ENCODE measurements around the gene DFFA.
A peak's percentile ranks its signal among the peaks of the same experiment; 100 is the strongest.
"Not testable (repeated sequence)": the region's sequence is repeated elsewhere in the genome, so short reads cannot be mapped to it uniquely, and the experiment has no call there.

Gene DFFA

DNA sequence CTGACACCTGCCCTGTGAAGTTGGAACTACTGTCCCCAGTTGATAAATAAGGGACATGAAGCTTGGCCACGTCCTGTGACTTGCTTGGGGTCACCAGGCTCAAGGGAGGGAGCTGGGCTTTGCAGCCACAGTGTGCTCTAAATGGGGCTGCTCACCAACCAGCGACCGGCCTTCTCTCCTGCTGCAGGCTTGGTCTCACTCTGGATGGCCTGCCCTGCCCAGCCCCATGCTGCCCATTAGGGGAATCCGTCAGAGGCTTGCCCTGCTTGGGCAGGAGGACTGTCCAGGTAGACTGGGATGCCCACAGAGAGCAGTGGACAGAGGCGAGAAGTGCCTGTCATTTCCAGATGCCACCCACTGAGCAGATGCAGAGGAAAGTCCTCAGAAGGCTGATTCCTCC is 43.3 kb downstream of the DFFA start:
- DNase-seq: no peak
- H2BK120ac ChIP-seq (ENCODE audit: insufficient read depth, low read length, poor library complexity): no peak overlapping the region
- no peak overlapping the region for H4K91ac ChIP-seq (ENCODE audit: low read depth, low read length)

DNA sequence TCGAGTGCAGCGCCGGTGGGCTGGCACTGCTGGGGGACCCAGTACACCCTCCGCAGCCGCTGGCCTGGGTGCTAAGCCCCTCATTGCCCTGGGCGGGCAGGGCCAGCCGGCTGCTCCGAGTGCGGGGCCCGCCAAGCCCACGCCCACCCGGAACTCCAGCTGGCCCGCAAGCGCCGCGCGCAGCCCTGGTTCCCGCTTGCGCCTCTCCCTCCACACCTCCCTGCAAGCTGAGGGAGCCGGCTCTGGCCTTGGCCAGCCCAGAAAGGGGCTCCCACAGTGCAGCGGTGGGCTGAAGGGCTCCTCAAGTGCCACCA is 45.8 kb downstream of the DFFA start:
- not testable (repeated sequence) for H3K9me3 ChIP-seq (ENCODE audit: insufficient read depth, low read depth, low read length); H3K14ac ChIP-seq (ENCODE audit: low read length); H2BK12ac ChIP-seq (ENCODE audit: low read length); H3K27me3 ChIP-seq (ENCODE audit: insufficient read depth, low read length); H3K79me1 ChIP-seq (ENCODE audit: low read length); H4K12ac ChIP-seq (ENCODE audit: low read depth, low read length); H3K27ac ChIP-seq (ENCODE audit: low read depth, low read length); H2BK120ac ChIP-seq (ENCODE audit: insufficient read depth, low read length, poor library complexity); DNase-seq; H2BK5ac ChIP-seq (ENCODE audit: low read depth, low read length, poor library complexity); H3K4me3 ChIP-seq (ENCODE audit: low read depth, low read length); H3K4ac ChIP-seq (ENCODE audit: low read depth, low read length); H4K8ac ChIP-seq (ENCODE audit: low read depth, low read length); H3K79me2 ChIP-seq (ENCODE audit: control insufficient read depth, insufficient read depth, low read length, poor library complexity); H4K91ac ChIP-seq (ENCODE audit: low read depth, low read length); H3K4me2 ChIP-seq (ENCODE audit: low read length); H3K23ac ChIP-seq (ENCODE audit: low read length); H3K18ac ChIP-seq (ENCODE audit: low read length); H3K9ac ChIP-seq (ENCODE audit: low read length); H2AK5ac ChIP-seq (ENCODE audit: low read length); H2AFZ ChIP-seq (ENCODE audit: insufficient read depth, low read length, poor library complexity); H3K36me3 ChIP-seq (ENCODE audit: control insufficient read depth in 1 of 2, insufficient read depth in 2 of 2, low read length in 2 of 2); H3K4me1 ChIP-seq (ENCODE audit: control insufficient read depth in 1 of 2, insufficient read depth in 2 of 2, low read length in 2 of 2)
- no CpG with 5 or more reads among the region's 21 CpGs for WGBS (ENCODE audit: extremely low coverage, insufficient coverage, insufficient read length)

More for the DNA sequence above, 43.3 kb downstream of the DFFA start:
- no peak overlapping the region for H3K18ac ChIP-seq (ENCODE audit: low read length)
- H3K9me3 ChIP-seq (ENCODE audit: insufficient read depth, low read depth, low read length): no peaks in the 10 kb centered on the region
- no peaks in the 10 kb centered on the region for H3K36me3 ChIP-seq (ENCODE audit: control insufficient read depth in 1 of 2, insufficient read depth in 2 of 2, low read length in 2 of 2)
- H4K8ac ChIP-seq (ENCODE audit: low read depth, low read length): no peak overlapping the region
- no peak overlapping the region for H2BK5ac ChIP-seq (ENCODE audit: low read depth, low read length, poor library complexity)
- H3K23ac ChIP-seq (ENCODE audit: low read length): no peak overlapping the region
- H3K4me1 ChIP-seq (ENCODE audit: control insufficient read depth in 1 of 2, insufficient read depth in 2 of 2, low read length in 2 of 2): peaks cover 3 to 6% of the 10 kb centered on the region in 2 experiments
- no peak overlapping the region for H3K9ac ChIP-seq (ENCODE audit: low read length)
- no peak overlapping the region for H3K27ac ChIP-seq (ENCODE audit: low read depth, low read length)
- H3K4ac ChIP-seq (ENCODE audit: low read depth, low read length): no peak overlapping the region
- peaks cover 7% of the 10 kb centered on the region for H3K79me1 ChIP-seq (ENCODE audit: low read length)
- H3K27me3 ChIP-seq (ENCODE audit: insufficient read depth, low read length): no peaks in the 10 kb centered on the region
- no peaks in the 10 kb centered on the region for H3K79me2 ChIP-seq (ENCODE audit: control insufficient read depth, insufficient read depth, low read length, poor library complexity)
- H3K4me3 ChIP-seq (ENCODE audit: low read depth, low read length): no peak overlapping the region
- no peak overlapping the region for H3K14ac ChIP-seq (ENCODE audit: low read length)
- no peak overlapping the region for H2BK12ac ChIP-seq (ENCODE audit: low read length)
- H4K12ac ChIP-seq (ENCODE audit: low read depth, low read length): no peak overlapping the region
- no CpG with 5 or more reads among the region's 5 CpGs for WGBS (ENCODE audit: extremely low coverage, insufficient coverage, insufficient read length)
- no peak overlapping the region for H2AFZ ChIP-seq (ENCODE audit: insufficient read depth, low read length, poor library complexity)
- peak overlapping the region; percentile 22 for H2AK5ac ChIP-seq (ENCODE audit: low read length)
- H3K4me2 ChIP-seq (ENCODE audit: low read length): no peak overlapping the region

DNA sequence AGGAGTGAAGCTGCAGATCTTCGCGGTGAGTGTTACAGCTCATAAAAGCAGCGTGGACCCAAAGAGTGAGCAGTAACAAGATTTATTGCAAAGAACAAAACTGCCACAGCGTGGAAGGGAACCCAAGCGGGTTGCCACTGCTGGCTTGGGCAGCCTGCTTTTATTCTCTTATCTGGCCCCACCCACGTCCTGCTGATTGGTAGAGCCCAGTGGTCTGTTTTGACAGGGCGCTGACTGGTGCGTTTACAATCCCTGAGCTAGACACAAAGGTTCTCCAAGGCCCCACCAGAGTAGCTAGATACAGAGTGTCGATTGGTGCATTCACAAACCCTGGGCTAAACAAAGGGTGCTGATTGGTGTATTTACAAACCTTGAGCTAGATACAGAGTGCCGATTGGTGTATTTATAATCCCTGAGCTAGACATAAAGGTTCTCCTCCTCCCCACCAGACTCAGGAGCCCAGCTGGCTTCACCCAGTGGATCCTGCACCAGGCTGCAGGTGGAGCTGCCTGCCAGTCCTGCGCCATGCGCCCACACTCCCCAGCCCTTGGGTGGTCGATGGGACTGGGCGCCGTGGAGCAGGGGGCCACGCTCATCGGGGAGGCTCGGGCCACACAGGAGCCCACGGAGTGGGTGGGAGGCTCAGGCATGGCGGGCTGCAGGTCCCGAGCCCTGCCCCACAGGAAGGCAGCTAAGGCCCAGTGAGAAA is 46.3 kb downstream of the DFFA start:
- H3K27ac ChIP-seq (ENCODE audit: low read depth, low read length); H2BK120ac ChIP-seq (ENCODE audit: insufficient read depth, low read length, poor library complexity); H3K14ac ChIP-seq (ENCODE audit: low read length); H3K36me3 ChIP-seq (ENCODE audit: control insufficient read depth in 1 of 2, insufficient read depth in 2 of 2, low read length in 2 of 2); H3K4me3 ChIP-seq (ENCODE audit: low read depth, low read length); H2AK5ac ChIP-seq (ENCODE audit: low read length); H4K12ac ChIP-seq (ENCODE audit: low read depth, low read length); H3K79me2 ChIP-seq (ENCODE audit: control insufficient read depth, insufficient read depth, low read length, poor library complexity); H3K27me3 ChIP-seq (ENCODE audit: insufficient read depth, low read length); H3K4me2 ChIP-seq (ENCODE audit: low read length); H3K23ac ChIP-seq (ENCODE audit: low read length); H2AFZ ChIP-seq (ENCODE audit: insufficient read depth, low read length, poor library complexity); H3K4me1 ChIP-seq (ENCODE audit: control insufficient read depth in 1 of 2, insufficient read depth in 2 of 2, low read length in 2 of 2); DNase-seq; H3K9ac ChIP-seq (ENCODE audit: low read length); H3K79me1 ChIP-seq (ENCODE audit: low read length); H3K9me3 ChIP-seq (ENCODE audit: insufficient read depth, low read depth, low read length); H4K8ac ChIP-seq (ENCODE audit: low read depth, low read length); H2BK12ac ChIP-seq (ENCODE audit: low read length); H3K18ac ChIP-seq (ENCODE audit: low read length); H3K4ac ChIP-seq (ENCODE audit: low read depth, low read length); H2BK5ac ChIP-seq (ENCODE audit: low read depth, low read length, poor library complexity); H4K91ac ChIP-seq (ENCODE audit: low read depth, low read length): not testable (repeated sequence)
- WGBS (ENCODE audit: extremely low coverage, insufficient coverage, insufficient read length): no CpG with 5 or more reads among the region's 21 CpGs

DNA sequence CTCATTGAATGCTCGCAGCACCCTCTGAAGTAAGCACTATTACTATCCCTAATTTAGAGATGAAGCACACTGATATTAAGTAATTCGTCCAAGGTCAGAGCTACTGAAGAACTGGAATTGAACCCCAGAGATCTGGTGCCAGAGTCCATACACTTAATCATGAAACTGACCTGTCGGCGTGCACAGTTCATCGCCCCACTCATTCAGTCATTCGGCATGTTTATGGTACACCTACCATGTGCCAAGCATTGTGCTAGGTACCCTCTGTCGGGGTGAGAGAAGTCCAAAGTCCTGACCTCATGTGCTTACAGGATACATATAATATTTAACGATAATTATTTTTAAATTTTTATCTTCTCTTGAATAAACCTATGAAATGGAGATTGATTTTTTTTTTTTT is 47.7 kb downstream of the DFFA start:
- no peak overlapping the region for H3K18ac ChIP-seq (ENCODE audit: low read length)
- no peaks in the 10 kb centered on the region for H3K79me1 ChIP-seq (ENCODE audit: low read length)
- no peaks in the 10 kb centered on the region for H3K79me2 ChIP-seq (ENCODE audit: control insufficient read depth, insufficient read depth, low read length, poor library complexity)
- H3K14ac ChIP-seq (ENCODE audit: low read length): no peak overlapping the region
- no peaks in the 10 kb centered on the region for H3K4me1 ChIP-seq (ENCODE audit: control insufficient read depth in 1 of 2, insufficient read depth in 2 of 2, low read length in 2 of 2)
- no peak overlapping the region for H4K8ac ChIP-seq (ENCODE audit: low read depth, low read length)
- H4K91ac ChIP-seq (ENCODE audit: low read depth, low read length): no peak overlapping the region
- no peak overlapping the region for H3K27ac ChIP-seq (ENCODE audit: low read depth, low read length)
- H3K9me3 ChIP-seq (ENCODE audit: insufficient read depth, low read depth, low read length): peaks cover 2% of the 10 kb centered on the region
- H3K9ac ChIP-seq (ENCODE audit: low read length): no peak overlapping the region
- no peak overlapping the region for H2AFZ ChIP-seq (ENCODE audit: insufficient read depth, low read length, poor library complexity)
- no peak overlapping the region for H3K4me3 ChIP-seq (ENCODE audit: low read depth, low read length)
- WGBS (ENCODE audit: extremely low coverage, insufficient coverage, insufficient read length): no CpG with 5 or more reads among the region's 8 CpGs
- no peak overlapping the region for H3K4me2 ChIP-seq (ENCODE audit: low read length)
- no peak overlapping the region for H2AK5ac ChIP-seq (ENCODE audit: low read length)
- no peak overlapping the region for H2BK5ac ChIP-seq (ENCODE audit: low read depth, low read length, poor library complexity)
- no peak for DNase-seq
- H3K27me3 ChIP-seq (ENCODE audit: insufficient read depth, low read length): no peaks in the 10 kb centered on the region
- no peak overlapping the region for H4K12ac ChIP-seq (ENCODE audit: low read depth, low read length)
- H3K4ac ChIP-seq (ENCODE audit: low read depth, low read length): no peak overlapping the region
- H2BK120ac ChIP-seq (ENCODE audit: insufficient read depth, low read length, poor library complexity): no peak overlapping the region
- no peak overlapping the region for H3K23ac ChIP-seq (ENCODE audit: low read length)
- no peak overlapping the region for H2BK12ac ChIP-seq (ENCODE audit: low read length)
- H3K36me3 ChIP-seq (ENCODE audit: control insufficient read depth in 1 of 2, insufficient read depth in 2 of 2, low read length in 2 of 2): peaks cover 6 to 13% of the 10 kb centered on the region in 2 experiments
